IPS DF 6.9 (cell line): ENCODE data around the gene CCDC39.

Source experiments
- DNase-seq: peaks from one replicate; pipeline ENCODE4 v3.0.0-alpha.2; 2013; ENCODE audit warnings: low read depth, low spot score
- H3K27ac ChIP-seq: one replicate; pipeline ENCODE4 v1.5.1; 2013; ENCODE audit warnings: low read length, control low read depth
- H3K27me3 ChIP-seq: 2 replicates; pipeline ENCODE4 v1.6.1; 2013; ENCODE audit warnings: mild to moderate bottlenecking, low read length; ENCODE audit not compliant: control insufficient read depth, insufficient read depth
- H3K36me3 ChIP-seq: 2 replicates; pipeline ENCODE4 v1.6.1; 2013; ENCODE audit warnings: low read length; ENCODE audit not compliant: control insufficient read depth, insufficient read depth
- H3K4me1 ChIP-seq: 2 replicates; pipeline ENCODE4 v1.6.1; 2013; ENCODE audit warnings: low read length; ENCODE audit not compliant: control insufficient read depth, insufficient read depth
- H3K4me3 ChIP-seq: 2 replicates; pipeline ENCODE4 v1.5.1; 2013; ENCODE audit warnings: mild to moderate bottlenecking, low read length
- H3K9me3 ChIP-seq: 2 replicates; pipeline ENCODE4 v1.6.1; 2013; ENCODE audit warnings: low read length, inconsistent platforms; ENCODE audit not compliant: control insufficient read depth, insufficient read depth
- WGBS: extraction: QIAGEN DNeasy Blood & Tissue Kit; methylation state at CpG from one replicate; pipeline ENCODE4 v1.1.7; 2013; ENCODE audit warnings: mixed read lengths, missing lambda C conversion rate; ENCODE audit not compliant: insufficient read length, insufficient coverage; 5-methylcytosine and 5-hydroxymethylcytosine counted together

Gene CCDC39

DNA sequence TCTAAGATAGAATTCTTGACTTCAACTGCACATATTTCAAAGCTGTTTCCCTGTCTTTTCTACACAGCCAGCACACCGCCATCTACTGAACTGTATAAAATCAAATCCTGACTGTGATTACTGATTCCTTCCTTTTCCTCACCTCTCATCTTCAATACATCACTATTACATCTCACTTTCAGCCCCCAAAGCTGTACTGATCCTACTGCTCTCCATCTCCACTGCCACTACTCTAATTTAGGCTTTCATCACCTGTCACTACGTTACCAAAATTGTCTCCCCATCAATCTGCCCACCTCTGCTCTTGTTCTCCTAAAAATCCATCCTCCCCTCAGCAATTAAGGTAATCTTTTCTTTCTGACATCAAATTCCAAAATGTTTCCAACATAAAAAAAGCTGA is 4.5 kb upstream of the CCDC39 start:
- Histone ChIP-seq H3K27me3 (no peaks in the 10 kb centered on the region), H3K36me3 (no peaks in the 10 kb centered on the region), H3K9me3 (no peaks in the 10 kb centered on the region), H3K27ac (no peak overlapping the region), H3K4me1 (peaks cover 4% of the 10 kb centered on the region), H3K4me3 (no peak overlapping the region)
- no peak for DNase-seq
- 100% methylated on average over 1 of the region's 2 CpGs for whole genome bisulfite sequencing

DNA sequence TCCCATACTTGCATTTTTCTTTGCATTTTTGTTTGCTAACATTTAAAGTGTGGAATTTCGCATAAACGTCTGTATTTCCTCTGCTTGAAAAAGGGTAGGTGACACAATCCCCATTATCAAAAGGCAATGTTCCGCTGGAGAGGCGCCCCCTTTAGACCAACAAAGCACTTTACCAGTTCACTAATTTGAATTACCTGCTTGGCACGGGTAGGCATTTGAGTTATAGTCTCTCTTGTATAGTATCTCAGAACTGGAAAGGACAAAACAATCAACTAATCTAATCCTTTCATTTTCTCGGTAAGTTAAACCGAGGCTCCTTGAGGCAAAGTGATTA is 775 bp upstream of the CCDC39 start:
- H3K27me3 ChIP-seq: no peaks in the 10 kb centered on the region

DNA sequence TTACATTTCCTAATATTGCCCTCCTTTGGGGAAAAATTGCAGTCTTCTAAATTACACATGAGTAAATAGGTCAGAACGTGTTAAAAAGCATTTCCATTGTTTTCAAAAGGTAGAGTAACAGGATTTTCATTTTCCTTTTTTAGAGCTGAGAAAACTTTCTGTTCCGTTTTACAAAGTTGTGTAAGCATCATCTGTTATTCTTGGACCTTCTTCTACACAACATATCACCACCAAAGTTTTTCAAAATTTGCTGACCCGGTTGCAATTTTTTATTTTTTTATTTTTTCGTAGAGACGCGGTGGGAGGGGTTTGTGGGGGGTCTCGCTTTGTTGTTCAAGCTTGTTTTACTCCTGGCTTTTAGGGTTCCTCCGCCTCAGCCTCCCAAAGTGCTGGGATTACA is 1.1 kb downstream of the CCDC39 start:
- no CpG with 5 or more reads among the region's 8 CpGs for WGBS

More for the DNA sequence above, 775 bp upstream of the CCDC39 start:
- H3K36me3 ChIP-seq: no peaks in the 10 kb centered on the region
- DNase-seq: no peak
- WGBS: no CpG with 5 or more reads among the region's 7 CpGs
- no peaks in the 10 kb centered on the region for H3K9me3 ChIP-seq
- H3K4me3 ChIP-seq: peak overlapping the region; percentile 96; the same call in 1 of the 2 replicates
- peaks cover 4% of the 10 kb centered on the region for H3K4me1 ChIP-seq
- no peak overlapping the region for H3K27ac ChIP-seq

DNA sequence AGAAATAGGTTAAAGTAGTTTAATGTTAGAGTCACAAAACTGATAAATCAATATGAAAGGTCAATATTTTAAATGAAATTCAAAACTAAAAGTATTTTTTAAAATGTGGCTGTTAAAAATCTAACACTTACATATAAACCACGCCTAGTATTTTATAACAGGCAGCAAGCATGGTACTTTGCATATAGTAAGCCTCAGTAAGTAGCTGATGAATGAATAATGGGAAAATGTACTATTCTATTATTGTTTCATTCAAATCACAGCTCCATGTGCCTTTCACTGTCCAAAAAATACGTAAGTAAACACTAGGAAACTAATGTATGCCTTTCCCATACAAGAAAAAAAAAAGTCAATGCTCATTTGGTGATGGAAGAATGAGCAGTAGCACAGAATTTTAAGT is 17.8 kb downstream of the CCDC39 start:
- WGBS: no CpG with 5 or more reads among the region's 2 CpGs
- Histone ChIP-seq H3K27ac (no peak overlapping the region), H3K27me3 (no peaks in the 10 kb centered on the region), H3K36me3 (no peaks in the 10 kb centered on the region), H3K4me1 (no peaks in the 10 kb centered on the region), H3K9me3 (no peaks in the 10 kb centered on the region), H3K4me3 (no peak overlapping the region)
- no peak for DNase-seq

More for the DNA sequence above, 1.1 kb downstream of the CCDC39 start:
- H3K36me3 ChIP-seq: no peaks in the 10 kb centered on the region
- DNase-seq: no peak
- no peaks in the 10 kb centered on the region for H3K27me3 ChIP-seq
- no peak overlapping the region for H3K4me3 ChIP-seq
- H3K9me3 ChIP-seq: no peaks in the 10 kb centered on the region
- H3K27ac ChIP-seq: no peak overlapping the region
- no peaks in the 10 kb centered on the region for H3K4me1 ChIP-seq

DNA sequence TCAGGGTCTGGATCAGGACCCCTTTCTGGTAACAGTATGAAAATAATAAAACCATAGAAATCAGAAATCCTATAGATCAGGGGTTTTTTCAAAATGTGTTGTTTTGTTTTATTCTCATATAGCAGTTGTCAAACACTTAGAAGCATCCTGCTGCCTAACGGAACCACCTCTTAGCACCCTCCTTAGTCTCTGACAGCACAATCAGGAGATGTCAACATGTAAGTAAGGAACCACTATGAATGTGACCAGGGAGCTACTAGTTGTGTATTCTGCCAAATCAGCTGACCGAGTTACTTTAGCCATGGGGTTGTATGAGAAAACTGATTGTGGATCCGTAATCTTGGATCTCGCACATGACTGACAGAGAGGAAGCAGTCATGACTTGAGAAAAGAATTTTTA is 22.2 kb downstream of the CCDC39 start:
- no peak for DNase-seq
- WGBS: no CpG with 5 or more reads among the region's 4 CpGs
- Histone ChIP-seq H3K9me3 (no peaks in the 10 kb centered on the region), H3K27ac (no peak overlapping the region), H3K4me3 (no peak overlapping the region), H3K36me3 (no peaks in the 10 kb centered on the region), H3K27me3 (no peaks in the 10 kb centered on the region), H3K4me1 (no peaks in the 10 kb centered on the region)

DNA sequence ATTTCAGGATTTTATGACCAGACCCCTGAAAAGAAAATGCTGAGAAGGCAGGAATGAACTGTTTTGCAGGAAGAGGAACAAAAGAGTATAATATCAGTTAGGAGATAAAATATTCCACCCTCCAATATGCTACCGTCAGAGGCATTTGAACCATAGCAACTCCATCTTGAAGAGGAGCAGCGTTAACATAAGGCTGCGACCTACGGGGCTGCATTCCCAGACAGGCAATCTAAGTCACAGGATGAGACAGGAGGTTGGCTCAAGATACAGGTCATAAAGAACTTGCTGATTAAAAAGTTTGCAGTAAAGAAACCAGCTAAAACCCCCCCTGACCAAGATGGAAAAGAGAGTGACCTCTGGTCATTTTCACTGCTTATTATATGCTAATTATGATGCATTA is 22.9 kb downstream of the CCDC39 start:
- Histone ChIP-seq H3K27ac (no peak overlapping the region), H3K4me3 (no peak overlapping the region), H3K9me3 (no peaks in the 10 kb centered on the region), H3K27me3 (no peaks in the 10 kb centered on the region), H3K36me3 (no peaks in the 10 kb centered on the region), H3K4me1 (no peaks in the 10 kb centered on the region)
- WGBS: no CpG with 5 or more reads among the region's 4 CpGs
- DNase-seq: no peak

DNA sequence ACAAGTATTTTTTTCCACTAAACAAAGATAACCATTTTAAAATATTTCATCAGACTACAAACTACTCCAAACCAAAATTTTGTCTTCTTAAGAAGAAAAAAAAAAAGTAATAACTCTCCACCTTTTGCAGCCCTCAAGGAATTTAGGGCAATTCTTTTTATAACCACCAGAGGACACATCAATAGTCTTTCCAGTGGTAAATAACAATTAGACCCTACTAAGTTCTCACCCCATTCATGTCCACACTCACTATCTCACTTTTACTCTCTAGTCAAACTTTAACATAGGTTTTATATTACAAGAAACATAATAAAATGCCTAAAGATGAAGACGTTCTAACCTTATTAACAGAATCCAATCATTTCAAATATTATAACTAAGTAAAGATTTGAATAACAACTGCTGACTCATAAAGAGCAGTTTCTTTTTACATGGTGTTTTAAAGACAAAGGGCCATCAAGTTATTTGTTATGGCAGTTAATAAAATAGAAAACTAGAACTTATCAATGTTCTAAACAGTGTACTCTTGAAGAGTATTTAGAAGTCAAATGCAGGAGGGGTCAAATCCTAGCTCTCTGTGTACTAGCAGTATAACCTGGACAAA is 33.0 kb downstream of the CCDC39 start:
- no peaks in the 10 kb centered on the region for H3K9me3 ChIP-seq
- no peaks in the 10 kb centered on the region for H3K4me1 ChIP-seq
- H3K4me3 ChIP-seq: no peak overlapping the region
- H3K27ac ChIP-seq: no peak overlapping the region
- no peaks in the 10 kb centered on the region for H3K27me3 ChIP-seq
- no peak for DNase-seq
- WGBS: no CpG with 5 or more reads among the region's 1 CpG
- no peaks in the 10 kb centered on the region for H3K36me3 ChIP-seq

DNA sequence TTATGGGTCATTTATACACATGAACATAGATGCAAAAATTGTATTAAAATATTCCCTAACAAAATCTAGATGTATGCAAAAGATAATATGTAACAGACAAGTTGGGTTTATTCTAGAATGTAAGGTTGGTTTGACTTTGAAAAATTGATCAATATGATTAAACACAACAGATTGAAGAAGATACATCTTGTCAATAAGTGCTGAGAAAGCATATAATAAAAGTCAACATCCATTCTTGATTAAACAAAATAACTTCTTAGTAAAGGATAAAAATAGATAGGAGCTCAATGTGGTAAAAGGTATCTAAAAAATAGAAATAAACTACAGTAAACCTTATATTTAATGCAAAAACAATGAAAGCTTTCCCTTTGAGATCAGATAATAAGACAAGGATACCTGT is 38.3 kb downstream of the CCDC39 start:
- no peak overlapping the region for H3K27ac ChIP-seq
- DNase-seq: no peak
- H3K36me3 ChIP-seq: no peaks in the 10 kb centered on the region
- H3K27me3 ChIP-seq: no peaks in the 10 kb centered on the region
- H3K4me1 ChIP-seq: no peaks in the 10 kb centered on the region
- no peak overlapping the region for H3K4me3 ChIP-seq
- no peaks in the 10 kb centered on the region for H3K9me3 ChIP-seq

DNA sequence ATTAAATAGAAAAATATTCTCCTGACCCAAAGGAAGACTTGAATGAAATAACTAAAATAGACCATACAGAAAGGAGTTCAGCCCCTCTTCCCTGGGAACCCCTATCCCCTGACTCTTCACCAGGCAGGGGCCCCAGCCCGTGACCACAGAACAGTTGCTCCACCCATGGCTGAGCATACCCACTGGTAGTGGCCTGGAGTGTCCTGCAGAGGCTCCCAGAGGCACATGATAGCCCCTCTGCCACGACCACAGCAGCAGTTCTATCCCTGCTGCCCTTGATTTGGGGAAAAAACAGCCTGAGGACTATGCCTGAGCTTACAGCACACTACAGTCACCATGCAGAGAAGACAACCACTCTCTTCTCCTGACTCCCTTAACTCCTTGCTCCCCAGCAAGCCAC is 45.6 kb downstream of the CCDC39 start:
- H3K36me3 ChIP-seq: no peaks in the 10 kb centered on the region
- H3K9me3 ChIP-seq: no peaks in the 10 kb centered on the region
- no peak overlapping the region for H3K4me3 ChIP-seq
- no peak overlapping the region for H3K27ac ChIP-seq
- H3K4me1 ChIP-seq: no peaks in the 10 kb centered on the region
- no CpG with 5 or more reads among the region's 2 CpGs for WGBS
- no peak for DNase-seq
- no peaks in the 10 kb centered on the region for H3K27me3 ChIP-seq

DNA sequence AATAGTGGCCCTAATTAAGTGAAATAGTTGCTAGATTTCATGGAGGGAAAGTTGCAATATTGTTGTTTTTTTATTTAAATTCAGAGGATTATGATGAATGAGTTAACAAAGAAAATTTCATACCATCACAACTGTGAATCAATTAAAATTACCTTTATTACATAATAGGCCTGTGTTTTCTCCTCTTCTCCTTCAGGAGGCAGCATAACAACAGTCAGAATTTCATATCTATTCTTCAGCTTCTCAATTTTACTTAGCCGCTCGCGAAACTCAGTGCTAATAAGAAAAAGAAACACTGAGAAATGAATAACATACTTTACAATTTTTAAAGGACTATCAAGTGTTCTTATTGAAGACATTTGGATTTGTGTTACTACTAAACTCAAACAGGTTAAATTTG is 48.0 kb downstream of the CCDC39 start:
- Histone ChIP-seq H3K4me1 (no peaks in the 10 kb centered on the region), H3K27ac (no peak overlapping the region), H3K27me3 (no peaks in the 10 kb centered on the region), H3K4me3 (no peak overlapping the region), H3K9me3 (no peaks in the 10 kb centered on the region), H3K36me3 (no peaks in the 10 kb centered on the region)
- no CpG with 5 or more reads among the region's 3 CpGs for WGBS
- DNase-seq: no peak

DNA sequence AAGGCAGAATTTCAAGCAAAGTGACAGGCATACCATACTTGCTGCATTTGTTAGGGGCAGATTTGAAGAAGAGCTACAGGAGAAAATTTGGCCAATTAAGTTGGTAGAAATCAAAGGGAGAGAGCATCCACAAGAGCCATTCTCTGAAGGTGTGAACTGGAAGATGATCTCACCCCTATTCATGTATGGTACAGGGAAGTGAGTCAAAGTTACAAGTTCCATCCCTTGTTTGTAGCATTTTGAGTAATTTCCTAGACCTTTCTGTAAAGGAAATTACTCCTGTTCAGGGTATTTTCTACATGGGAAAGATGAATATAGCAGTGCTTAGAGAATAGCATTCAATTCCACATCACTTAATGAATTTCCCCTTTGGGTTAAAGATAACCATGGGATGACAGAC is 48.9 kb downstream of the CCDC39 start:
- Histone ChIP-seq H3K27ac (no peak overlapping the region), H3K36me3 (no peaks in the 10 kb centered on the region), H3K27me3 (no peaks in the 10 kb centered on the region), H3K4me1 (no peaks in the 10 kb centered on the region), H3K4me3 (no peak overlapping the region), H3K9me3 (no peaks in the 10 kb centered on the region)
- no peak for DNase-seq
